CD4-positive, alpha-beta T cell treated with Interleukin-17A for 4 hours (primary cell): Measurements from ENCODE around the gene UGT1A5.

Source experiments
- DNase-seq: peaks from one replicate; pipeline ENCODE4 v3.0.0-alpha.2; 2020; ENCODE audit warnings: mixed read lengths

Gene UGT1A5

DNA sequence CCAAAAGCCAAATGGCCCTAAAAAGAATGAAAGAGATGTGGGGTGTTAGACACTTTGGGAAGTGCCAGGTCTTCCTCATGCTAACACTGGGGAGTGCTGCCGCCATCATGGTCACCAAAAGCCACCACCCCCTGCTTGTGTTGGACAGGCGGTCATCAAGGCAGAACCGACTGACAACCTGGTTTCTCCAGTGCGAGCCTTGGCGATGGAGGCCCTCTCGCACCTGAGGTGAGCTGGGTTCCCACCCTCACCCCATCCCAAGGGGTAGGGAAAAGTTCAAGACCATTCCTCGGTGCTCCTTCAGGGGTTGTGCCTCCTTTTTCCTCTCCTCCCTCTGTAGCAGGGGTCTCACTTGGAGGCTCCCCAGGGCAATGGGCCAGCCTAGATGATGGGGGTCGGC lies 99.0 kb downstream of the UGT1A5 start:
- DNase-seq: no peak

- no peak for DNase-seq
Observed at GRCh38 chr2:233813236-233814055, 100.7 kb downstream of the UGT1A5 start.

DNA sequence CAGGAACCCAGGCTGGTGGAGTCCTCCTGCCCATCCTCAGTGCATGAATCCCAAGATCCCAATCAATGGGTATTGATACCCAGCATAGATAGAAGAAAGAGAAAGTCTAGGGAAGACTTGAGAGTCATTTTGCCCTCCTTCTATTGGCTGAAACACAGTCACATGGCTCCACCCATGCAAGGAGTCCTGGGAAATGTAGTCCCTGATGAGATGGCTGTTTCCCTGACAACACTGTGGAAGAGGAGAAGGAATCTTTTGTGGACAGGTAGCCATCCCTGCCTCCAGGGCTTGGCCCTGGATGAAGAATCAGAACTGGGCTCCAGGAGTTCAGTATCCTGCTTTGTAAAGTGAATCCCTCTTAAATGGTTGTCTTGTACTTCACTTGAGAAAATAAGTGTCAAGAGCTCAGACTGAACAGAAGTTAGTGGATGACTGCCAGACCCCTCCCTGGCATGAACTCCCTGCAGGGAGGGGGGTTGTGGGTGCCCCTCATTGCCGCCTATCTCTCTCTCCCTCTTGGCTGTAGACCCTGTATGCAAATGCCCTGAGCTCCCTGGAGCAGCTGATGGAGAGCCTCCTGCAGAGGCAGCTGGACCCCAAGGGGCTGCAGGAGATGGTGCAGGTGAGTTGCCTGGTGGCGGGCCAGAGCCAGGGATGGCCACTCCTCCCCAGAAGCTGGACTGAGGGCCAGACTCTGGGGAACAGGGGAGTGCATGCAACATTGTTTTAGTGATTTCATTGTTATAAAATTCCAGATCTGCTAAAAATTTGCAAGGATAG lies 101.5 kb downstream of the UGT1A5 start:
- DNase-seq: no peak

GRCh38 chr2:233815861-233816260 lies 103.2 kb downstream of the UGT1A5 start:
- no peak for DNase-seq

DNA sequence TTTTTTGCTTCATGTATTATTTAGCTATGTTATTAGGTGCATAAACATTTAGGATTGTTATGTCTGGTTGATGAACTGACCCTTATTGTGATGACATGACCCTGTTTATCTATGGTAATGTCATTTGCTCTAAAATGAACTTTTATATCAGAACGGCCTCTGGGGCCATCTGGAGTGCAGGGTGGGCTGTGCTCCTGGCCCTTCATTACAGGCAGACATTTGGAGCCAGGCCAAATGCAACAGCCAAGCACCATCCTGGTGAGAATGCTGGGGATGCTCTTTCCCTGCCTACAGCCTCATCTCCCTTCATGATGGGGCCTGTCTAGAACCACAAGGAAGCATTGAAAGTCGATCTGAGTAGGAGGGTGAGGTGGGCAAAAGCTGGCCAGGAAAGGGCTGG lies 103.6 kb downstream of the UGT1A5 start:
- no peak for DNase-seq

DNA sequence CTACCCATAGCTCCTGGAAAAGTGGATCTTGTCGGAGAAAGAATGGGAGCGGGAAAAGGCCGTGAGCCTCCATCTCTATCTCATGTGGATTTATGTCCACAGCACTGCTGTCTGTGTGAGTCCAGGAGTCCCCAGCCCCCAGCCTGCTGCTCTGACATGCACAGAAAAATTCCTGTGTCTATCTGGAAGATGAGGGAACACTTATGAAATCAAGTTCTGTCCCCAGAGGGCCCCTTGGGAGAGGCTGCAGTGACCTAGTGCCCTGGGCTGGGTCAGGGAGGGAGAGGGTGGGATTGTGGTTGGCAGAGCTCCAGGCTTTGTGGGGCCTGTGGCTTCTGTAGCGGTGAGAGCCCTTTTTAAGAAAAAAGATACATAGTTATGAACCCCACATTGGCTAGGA lies 104.1 kb downstream of the UGT1A5 start:
- DNase-seq: no peak

- DNase-seq: no peak
Observed at GRCh38 chr2:233817361-233817911, 104.7 kb downstream of the UGT1A5 start.

GRCh38 chr2:233817995-233818638 lies 105.4 kb downstream of the UGT1A5 start:
- no peak for DNase-seq

GRCh38 chr2:233818639-233819621 lies 106.2 kb downstream of the UGT1A5 start:
- DNase-seq: no peak

DNA sequence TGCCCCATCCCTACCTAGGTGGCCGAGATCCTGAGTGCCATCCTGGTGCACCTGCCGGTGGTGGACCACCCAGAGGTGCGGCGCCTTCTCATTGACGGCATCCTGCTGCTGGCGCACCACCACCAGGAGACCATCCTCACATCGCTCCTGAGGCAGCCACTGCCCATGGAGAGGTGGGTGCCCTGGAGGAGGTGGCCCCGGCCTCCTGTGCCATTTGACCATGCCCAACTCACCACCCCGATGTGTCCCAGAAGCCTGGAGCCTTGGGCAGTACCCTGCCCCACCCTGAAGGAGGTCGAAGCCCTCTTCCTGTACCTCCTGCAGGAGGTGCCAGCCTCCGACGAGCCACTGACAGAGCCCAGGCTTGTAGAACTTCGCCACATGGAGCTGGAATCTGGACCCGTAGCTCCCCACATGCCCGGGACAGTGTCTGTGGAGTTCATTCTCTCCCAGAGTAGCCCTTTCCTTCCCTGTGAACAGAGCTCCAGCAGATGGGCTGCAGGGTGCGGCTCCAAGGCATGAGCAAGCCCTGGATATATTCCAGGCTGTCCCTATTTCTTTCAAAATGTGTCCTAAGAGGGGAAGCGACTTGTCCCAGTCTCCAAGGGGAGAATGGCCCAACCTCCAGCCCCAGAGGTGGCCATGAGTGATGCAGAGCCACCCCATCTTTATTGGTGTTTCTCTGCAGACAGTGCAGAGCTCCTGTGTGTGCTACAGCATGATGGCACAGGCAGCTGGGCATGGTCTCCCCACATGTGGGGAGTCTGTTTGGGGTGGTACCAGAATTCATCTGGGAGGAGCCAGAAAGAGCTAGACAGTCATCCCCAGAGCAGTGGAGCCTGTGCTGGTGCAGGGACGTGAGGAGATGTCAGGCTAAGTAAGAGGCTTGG lies 107.4 kb downstream of the UGT1A5 start:
- no peak for DNase-seq

GRCh38 chr2:233820774-233821105 lies 108.0 kb downstream of the UGT1A5 start:
- no peak for DNase-seq

DNA sequence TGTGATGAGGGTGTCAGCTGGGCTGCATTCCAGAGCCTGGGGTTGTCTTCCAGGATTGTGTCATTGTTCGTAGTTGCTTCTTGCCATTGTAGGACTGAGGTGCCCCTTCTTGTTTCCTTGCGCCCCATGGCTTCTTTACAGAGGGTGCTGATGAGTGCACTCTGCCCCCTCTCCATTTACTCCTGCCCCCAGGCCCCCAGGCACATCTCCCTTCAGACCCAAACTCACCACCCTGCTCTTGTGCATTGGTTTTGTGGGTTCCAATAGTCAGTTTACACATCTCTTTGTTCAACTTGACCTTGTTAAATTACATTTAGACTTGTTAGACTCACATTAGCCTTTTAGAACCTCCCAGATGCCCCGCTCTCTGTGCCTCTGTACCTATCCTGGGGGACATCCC lies 108.5 kb downstream of the UGT1A5 start:
- no peak for DNase-seq

DNA sequence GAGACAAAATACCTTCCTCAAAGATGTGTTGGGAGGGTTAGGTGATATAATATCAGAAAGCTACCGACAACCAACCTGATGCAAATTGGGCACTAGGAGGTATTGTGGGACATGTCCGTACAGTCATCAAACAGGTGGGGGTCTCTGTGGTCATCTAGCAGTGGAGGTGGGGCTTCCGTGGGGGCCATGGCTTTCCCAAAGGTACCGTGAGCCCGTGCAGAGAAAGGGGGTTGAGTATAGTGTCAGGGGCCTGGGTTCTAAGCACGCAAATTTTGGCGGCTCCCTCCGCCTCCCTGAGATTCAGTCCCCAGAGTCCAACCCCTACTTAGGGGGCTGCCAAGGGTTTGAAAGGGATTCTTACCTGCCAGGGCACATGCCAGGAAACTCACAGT lies 109.0 kb downstream of the UGT1A5 start:
- DNase-seq: no peak

DNA sequence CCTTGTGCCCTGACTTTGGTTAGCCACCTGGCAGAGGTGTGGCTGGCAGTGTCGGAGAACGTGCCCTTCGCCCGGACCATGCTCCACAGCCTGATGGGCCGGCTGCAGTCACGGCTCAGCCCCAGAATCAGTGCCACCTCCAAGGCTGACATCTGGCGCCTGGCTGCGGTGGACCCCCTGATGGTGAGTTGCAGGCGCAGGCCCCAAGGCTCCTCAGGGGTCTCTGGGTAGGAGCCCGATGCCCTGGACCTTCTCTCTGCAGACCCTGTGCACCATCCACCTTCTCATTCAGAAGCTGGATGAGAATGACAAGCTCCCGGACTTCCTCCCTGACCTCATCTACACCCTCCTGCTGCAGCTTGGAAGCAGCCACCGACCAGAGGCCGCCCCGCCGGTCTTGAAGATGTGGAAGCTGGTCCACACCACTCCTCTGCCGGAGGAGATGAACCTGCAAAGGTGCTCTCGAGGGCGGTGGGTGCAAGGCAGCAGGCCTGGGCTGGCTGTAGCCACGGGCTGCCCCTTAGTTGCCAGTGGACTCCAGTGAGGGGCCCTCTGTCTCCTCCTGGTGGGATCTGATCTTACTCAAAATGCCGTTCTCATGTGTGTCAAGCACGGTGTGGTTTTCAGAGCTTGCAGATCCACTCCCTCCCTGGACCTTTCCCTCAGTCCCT lies 109.5 kb downstream of the UGT1A5 start:
- DNase-seq: no peak
